Ovary (tissue), 3 donors: Measurements from ENCODE around the gene EMILIN3.

Experiments
- EP300 ChIP-seq: sonication (generic); formaldehyde crosslinking; IDR thresholded peaks from one replicate; pipeline ENCODE4 v1.6.1; 2017; ENCODE audit warnings: antibody characterized with exemption
- POLR2A ChIP-seq: fragments of 450-650 bp; IDR thresholded peaks from one replicate; pipeline ENCODE4 v1.6.1; 2017; ENCODE audit warnings: antibody characterized with exemption, mild to moderate bottlenecking, moderate library complexity
- TF ChIP-seq, protein P1 (sequence below), 3 donors: fragments of 450-650 bp in 2 of 3; fragments of 200-600 bp in 1 of 3; IDR thresholded peaks; one replicate each; pipeline versions ENCODE4 v1.5.1 to v1.8.0; 2016 to 2022; ENCODE audit warnings: antibody characterized with exemption in 3 of 3, mild to moderate bottlenecking in 1 of 3
- donor health status: DM: no; HTN: no; CAD: no.

- TF ChIP-seq, protein P1, sequence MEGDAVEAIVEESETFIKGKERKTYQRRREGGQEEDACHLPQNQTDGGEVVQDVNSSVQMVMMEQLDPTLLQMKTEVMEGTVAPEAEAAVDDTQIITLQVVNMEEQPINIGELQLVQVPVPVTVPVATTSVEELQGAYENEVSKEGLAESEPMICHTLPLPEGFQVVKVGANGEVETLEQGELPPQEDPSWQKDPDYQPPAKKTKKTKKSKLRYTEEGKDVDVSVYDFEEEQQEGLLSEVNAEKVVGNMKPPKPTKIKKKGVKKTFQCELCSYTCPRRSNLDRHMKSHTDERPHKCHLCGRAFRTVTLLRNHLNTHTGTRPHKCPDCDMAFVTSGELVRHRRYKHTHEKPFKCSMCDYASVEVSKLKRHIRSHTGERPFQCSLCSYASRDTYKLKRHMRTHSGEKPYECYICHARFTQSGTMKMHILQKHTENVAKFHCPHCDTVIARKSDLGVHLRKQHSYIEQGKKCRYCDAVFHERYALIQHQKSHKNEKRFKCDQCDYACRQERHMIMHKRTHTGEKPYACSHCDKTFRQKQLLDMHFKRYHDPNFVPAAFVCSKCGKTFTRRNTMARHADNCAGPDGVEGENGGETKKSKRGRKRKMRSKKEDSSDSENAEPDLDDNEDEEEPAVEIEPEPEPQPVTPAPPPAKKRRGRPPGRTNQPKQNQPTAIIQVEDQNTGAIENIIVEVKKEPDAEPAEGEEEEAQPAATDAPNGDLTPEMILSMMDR (IDR thresholded peaks at IDR 0.05): no peak
- no peak for TF ChIP-seq POLR2A
- no peak for TF ChIP-seq EP300
These were observed 9.7 kb upstream of the EMILIN3 start for GRCh38 chr20:41376349-41376748.
